Ishikawa (cell line): Measurements from ENCODE around the gene KSR2.

ENCODE experiments used
- CREB1 ChIP-seq: IDR thresholded peaks from 2 replicates; pipeline ENCODE4 v1.6.1; 2012; ENCODE audit warnings: low read depth
- FOXM1 ChIP-seq: IDR thresholded peaks from 2 replicates; pipeline ENCODE4 v1.6.1; 2012; ENCODE audit warnings: low read depth, borderline replicate concordance
- NFIC ChIP-seq: IDR thresholded peaks from 2 replicates; pipeline ENCODE4 v1.6.1; 2012
- RAD21 ChIP-seq: IDR thresholded peaks from 2 replicates; pipeline ENCODE4 v1.6.1; 2012; ENCODE audit warnings: low read depth
- TAF1 ChIP-seq: IDR thresholded peaks from 2 replicates; pipeline ENCODE4 v1.6.1; 2012; ENCODE audit warnings: low read depth, mild to moderate bottlenecking
- TEAD4 ChIP-seq: IDR thresholded peaks from 2 replicates; pipeline ENCODE4 v1.6.1; 2012
- YY1 ChIP-seq: IDR thresholded peaks from 2 replicates; pipeline ENCODE4 v1.6.1; 2012; ENCODE audit warnings: low read depth
- ZBTB7A ChIP-seq: IDR thresholded peaks from 2 replicates; pipeline ENCODE4 v1.6.1; 2012; ENCODE audit warnings: low read depth
- TF ChIP-seq, protein P1 (sequence below): IDR thresholded peaks from 2 replicates; pipeline ENCODE4 v1.6.1; 2012

- no peak for TF ChIP-seq NFIC
- TF ChIP-seq FOXM1, result no peak
- TF ChIP-seq CREB1, result no peak
- no peak for TF ChIP-seq RAD21
- TF ChIP-seq TAF1, result no peak
- no peak for TF ChIP-seq ZBTB7A
- TF ChIP-seq, protein P1, sequence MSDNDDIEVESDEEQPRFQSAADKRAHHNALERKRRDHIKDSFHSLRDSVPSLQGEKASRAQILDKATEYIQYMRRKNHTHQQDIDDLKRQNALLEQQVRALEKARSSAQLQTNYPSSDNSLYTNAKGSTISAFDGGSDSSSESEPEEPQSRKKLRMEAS, result no peak
- TF ChIP-seq TEAD4, result no peak
- no peak for TF ChIP-seq YY1
Observed at GRCh38 chr12:117404940-117405339, 563.9 kb downstream of the KSR2 start.
